Ovary (tissue), 9 donors: ENCODE measurements around the gene FHOD3. TPM values are rescaled to one million over a fixed set of nuclear protein-coding genes. Genes with fewer than 3 reads are reported as not detected.
A peak's percentile ranks its signal among the peaks of the same experiment; 100 is the strongest.

ENCODE experiments used
- DNase-seq, 5 donors: peaks; one replicate each; pipeline ENCODE4 v3.0.0-alpha.2; 2019 to 2020
- H3K27ac ChIP-seq, 2 donors: fragments of 200-600 bp; one replicate each; pipeline versions ENCODE4 v1.5.1 to v1.8.0; 2019 to 2022
- H3K27me3 ChIP-seq: fragments of 200-600 bp; one replicate; pipeline ENCODE4 v1.8.0; 2022
- H3K36me3 ChIP-seq: fragments of 200-600 bp; sonication (generic); one replicate; pipeline ENCODE4 v1.5.1; 2019
- H3K4me1 ChIP-seq: one replicate; pipeline ENCODE4 v1.8.1; 2013; ENCODE audit warnings: mild to moderate bottlenecking, moderate library complexity; ENCODE audit not compliant: insufficient read depth
- H3K4me3 ChIP-seq: fragments of 200-600 bp; sonication (generic); one replicate; pipeline ENCODE4 v1.5.1; 2017
- H3K9me3 ChIP-seq, 2 donors: fragments of 200-600 bp in 1 of 2; sonication (generic) in 1 of 2; one replicate each; pipeline versions ENCODE4 v1.5.1 to v1.8.1; 2013 to 2019; ENCODE audit warnings: mild to moderate bottlenecking in 1 of 2, moderate library complexity in 1 of 2
- CTCF ChIP-seq, 3 donors: fragments of 450-650 bp in 2 of 3; fragments of 200-600 bp in 1 of 3; IDR thresholded peaks; one replicate each; pipeline versions ENCODE4 v1.5.1 to v1.8.0; 2016 to 2022; ENCODE audit warnings: antibody characterized with exemption in 3 of 3, mild to moderate bottlenecking in 1 of 3
- EP300 ChIP-seq: sonication (generic); formaldehyde crosslinking; IDR thresholded peaks from one replicate; pipeline ENCODE4 v1.6.1; 2017; ENCODE audit warnings: antibody characterized with exemption
- POLR2A ChIP-seq: fragments of 450-650 bp; IDR thresholded peaks from one replicate; pipeline ENCODE4 v1.6.1; 2017; ENCODE audit warnings: antibody characterized with exemption, mild to moderate bottlenecking, moderate library complexity
- WGBS, 3 donors: extraction: QIAGEN DNeasy Blood & Tissue Kit in 1 of 3; methylation state at CpG; one replicate each; pipeline versions ENCODE4 v1.1.5 to v1.1.7; 2013 to 2017; 5-methylcytosine and 5-hydroxymethylcytosine counted together
- intact Hi-C, 4 donors: fragments of 100-400 bp; cut with DNase I; formaldehyde crosslinking; loops; one replicate each; pipeline versions ENCODE4 v1.11.0 to v1.15.1; 2022 to 2023
- polyA plus RNA-seq, 2 donors: library from polyadenylated mRNA; stranded (reverse); fragments of 200-250 nt in 1 of 2; fragments of 350-450 nt in 1 of 2; fragmentation: Illumina TruSeq in 1 of 2; extraction: RNeasy Lipid Tissue Mini Kit (QIAGEN cat#74804) in 1 of 2; gene quantifications; one replicate each; pipeline ENCODE4 v1.2.3, GENCODE V29; 2013 to 2014
- total RNA-seq, 7 donors: library from RNA; depleted of rRNA in 2 of 7; stranded (reverse); fragments of >200 nt in 2 of 7; fragmentation: NEBNext Ultra II Directional in 3 of 7; extraction: Animal tissue kit (Norgen Biotek cat#: 25700) in 3 of 7; gene quantifications; one replicate each; pipeline versions ENCODE4 v1.1.0 to v1.2.4, GENCODE V29; 2016 to 2023
- donor health status: DM: no; HTN: no; CAD: no; lungs with moderate emphysema.
- donor health status: DM: no; HTN: no; CAD: no.
- donor health status: Bipolar disorder and iron deficiency.
- donor health status: DM: yes; HTN: yes; CAD: no.
- donor health status: DM: no; HTN: no; CAD: no.
- donor health status: DM: yes; HTN: yes; CAD: no.

FHOD3 gene
- total and polyA plus RNA-seq, 9 donors = 3.5 to 62.5 (median 11.0) TPM

- DNase-seq = no peak
- Histone ChIP-seq H3K27me3 (no peaks in the 10 kb centered on the region), H3K4me1 (peaks cover 5% of the 10 kb centered on the region), H3K36me3 (no peaks in the 10 kb centered on the region), H3K9me3 (no peaks in the 10 kb centered on the region), H3K4me3 (no peak overlapping the region), H3K27ac (no peak overlapping the region)
- 9 to 20% (median 18%) methylated on average over 2 of the region's 2 CpGs for WGBS, 3 donors
- intact Hi-C loops = loop anchor here in 2 of 4 donors (5.0 kb wide), 1 partner anchor 268 kb away; the partner anchor contains the start of gene FHOD3 (in 2 of the 2)
- TF ChIP-seq CTCF (IDR thresholded peaks at IDR 0.05) = no peak
- no peak for TF ChIP-seq POLR2A
- TF ChIP-seq EP300 = no peak
Observed at GRCh38 chr18:36564841-36565240, 267.3 kb downstream of the FHOD3 start.

- WGBS, 3 donors = 88 to 95% (median 91%) methylated on average over 1 of the region's 1 CpG
- no peak overlapping the region for H3K27ac ChIP-seq
- no peak for DNase-seq
- no peak for TF ChIP-seq POLR2A
- TF ChIP-seq CTCF (IDR thresholded peaks at IDR 0.05) = no peak
- no peak for TF ChIP-seq EP300
- H3K4me1 ChIP-seq = peaks cover 5% of the 10 kb centered on the region
- intact Hi-C loops = loop anchor here in 2 of 4 donors (5.0 kb wide), 1 partner anchor 270 kb away; the partner anchor contains the start of gene FHOD3 (in 2 of the 2)
- H3K36me3 ChIP-seq = no peaks in the 10 kb centered on the region
- no peaks in the 10 kb centered on the region for H3K9me3 ChIP-seq
- no peak overlapping the region for H3K4me3 ChIP-seq
- H3K27me3 ChIP-seq = no peaks in the 10 kb centered on the region
Observed at GRCh38 chr18:36567800-36568199, 270.3 kb downstream of the FHOD3 start.

GRCh38 chr18:36568487-36568886 is 271.0 kb downstream of the FHOD3 start:
- no peak overlapping the region for H3K27ac ChIP-seq
- H3K4me1 ChIP-seq = peaks cover 5% of the 10 kb centered on the region
- 13 to 37% (median 15%) methylated on average over 4 of the region's 4 CpGs for WGBS, 3 donors
- intact Hi-C loops = loop anchor here in 2 of 4 donors (5.0 kb wide), 1 partner anchor 271 kb away; the partner anchor contains the start of gene FHOD3 (in 2 of the 2)
- H3K4me3 ChIP-seq = no peak overlapping the region
- no peak for DNase-seq
- H3K27me3 ChIP-seq = no peaks in the 10 kb centered on the region
- TF ChIP-seq POLR2A = no peak
- TF ChIP-seq CTCF (IDR thresholded peaks at IDR 0.05) = no peak
- TF ChIP-seq EP300 = no peak
- H3K36me3 ChIP-seq = no peaks in the 10 kb centered on the region
- H3K9me3 ChIP-seq = no peaks in the 10 kb centered on the region

GRCh38 chr18:36572135-36572856 is 274.8 kb downstream of the FHOD3 start:
- Histone ChIP-seq H3K4me3 (no peak overlapping the region), H3K4me1 (peaks cover 5% of the 10 kb centered on the region), H3K27ac (no peak overlapping the region), H3K36me3 (no peaks in the 10 kb centered on the region), H3K27me3 (no peaks in the 10 kb centered on the region), H3K9me3 (no peaks in the 10 kb centered on the region)
- WGBS, 3 donors = 26 to 28% (median 27%) methylated on average over 10 of the region's 10 CpGs
- DNase-seq = peak; percentile 31 to 71 (median 60)
- peak in 2 of 3 donors; percentile 27 to 38 for TF ChIP-seq CTCF (IDR thresholded peaks at IDR 0.05)
- TF ChIP-seq EP300 = no peak
- intact Hi-C loops = loop anchor here in 1 of 4 donors (2.0 kb wide), 1 partner anchor 275 kb away; the partner anchor contains the start of gene FHOD3
